ENCODE data around the gene ANKRD63. TPM values are rescaled to one million over a fixed set of nuclear protein-coding genes. Genes with fewer than 3 reads are reported as not detected.

Gene ANKRD63
- total and polyA plus RNA-seq, 7 donors: 1.6 TPM; not detected in 6

GRCh38 chr15:40265355-40265754 is 17.5 kb downstream of the ANKRD63 start:
- intact Hi-C loops (cut with DNase I): loop anchor here (10.0 kb wide), 1 partner anchor 481 kb away; the partner anchor contains the start of gene FSIP1

GRCh38 chr15:40264321-40265153 is 18.3 kb downstream of the ANKRD63 start:
- Histone ChIP-seq H3K27me3 (no peaks in the 10 kb centered on the region), H3K4me1 (peaks cover 0 to 38% (median 12%) of the 10 kb centered on the region in 4 donors), H3K9me3 (no peaks in the 10 kb centered on the region), H3K27ac (peak overlapping the region in 1 of 4 donors; percentile 75), H3K36me3 (no peaks in the 10 kb centered on the region), H3K4me3 (no peak overlapping the region)
- no peak for TF ChIP-seq POLR2AphosphoS5 (IDR thresholded peaks at IDR 0.05)
- no peak for TF ChIP-seq POLR2A (IDR thresholded peaks at IDR 0.05)
- no peak for TF ChIP-seq CTCF (IDR thresholded peaks at IDR 0.05)
- no peak for TF ChIP-seq EP300 (IDR thresholded peaks at IDR 0.05)
- no peak for DNase-seq
- 73 to 82% methylated on average over 16 of the region's 16 CpGs for WGBS, 2 donors
- intact Hi-C loops (cut with DNase I): loop anchor here (10.0 kb wide), 1 partner anchor 480 kb away; the partner anchor contains the start of gene FSIP1

More at GRCh38 chr15:40265355-40265754, 17.5 kb downstream of the ANKRD63 start:
- no peak for DNase-seq
- TF ChIP-seq POLR2AphosphoS5 (IDR thresholded peaks at IDR 0.05) (no peak), POLR2A (IDR thresholded peaks at IDR 0.05) (no peak), EP300 (IDR thresholded peaks at IDR 0.05) (no peak), CTCF (IDR thresholded peaks at IDR 0.05) (no peak)
- no peaks in the 10 kb centered on the region for H3K36me3 ChIP-seq
- WGBS, 2 donors: 64 to 87% methylated on average over 10 of the region's 10 CpGs
- no peaks in the 10 kb centered on the region for H3K9me3 ChIP-seq
- no peaks in the 10 kb centered on the region for H3K27me3 ChIP-seq
- no peak overlapping the region for H3K27ac ChIP-seq
- no peak overlapping the region for H3K4me3 ChIP-seq
- peaks cover 0 to 38% (median 12%) of the 10 kb centered on the region in 4 donors for H3K4me1 ChIP-seq

- DNase-seq: no peak
- intact Hi-C loops (cut with DNase I): loop anchor here (10.0 kb wide), 1 partner anchor 478 kb away; the partner anchor contains the start of gene FSIP1
- Histone ChIP-seq H3K9me3 (no peaks in the 10 kb centered on the region), H3K4me3 (no peak overlapping the region), H3K27me3 (no peaks in the 10 kb centered on the region), H3K27ac (peak overlapping the region in 1 of 4 donors; percentile 75), H3K4me1 (peaks cover 0 to 38% (median 12%) of the 10 kb centered on the region in 4 donors), H3K36me3 (no peaks in the 10 kb centered on the region)
- TF ChIP-seq CTCF (IDR thresholded peaks at IDR 0.05) (no peak), POLR2AphosphoS5 (IDR thresholded peaks at IDR 0.05) (peak in 1 of 4 donors; percentile 73), EP300 (IDR thresholded peaks at IDR 0.05) (peak in 1 of 4 donors; percentile 72)
- 51 to 77% methylated on average over 12 of the region's 12 CpGs for WGBS, 2 donors
Observed at GRCh38 chr15:40263024-40263754, 19.7 kb downstream of the ANKRD63 start.

DNA sequence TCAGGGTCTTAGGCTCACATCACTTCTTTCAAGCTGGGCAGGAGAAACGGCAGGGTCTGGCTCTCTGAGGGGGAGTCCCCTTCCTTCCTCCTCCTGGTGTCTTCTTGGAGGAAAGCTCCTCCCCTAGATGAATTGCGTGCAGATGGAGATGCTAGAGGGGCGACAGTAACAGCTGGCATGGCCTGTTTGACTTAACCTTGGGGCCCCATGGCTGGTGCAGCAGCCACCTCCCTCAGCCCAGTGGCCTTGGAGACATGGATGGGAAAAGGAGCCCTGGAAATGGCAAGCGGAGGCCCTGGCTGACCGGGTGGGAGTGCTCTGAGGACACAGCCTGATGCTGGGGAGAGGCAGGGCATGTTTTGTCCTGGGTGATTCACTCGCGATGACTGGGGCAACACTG is 23.8 kb downstream of the ANKRD63 start:
- Histone ChIP-seq H3K4me1 (peaks cover 0 to 15% (median 0%) of the 10 kb centered on the region in 4 donors), H3K36me3 (no peaks in the 10 kb centered on the region), H3K27me3 (peaks cover 0 to 17% (median 0%) of the 10 kb centered on the region in 3 donors), H3K9me3 (no peaks in the 10 kb centered on the region), H3K27ac (no peak overlapping the region), H3K4me3 (no peak overlapping the region)
- DNase-seq: no peak
- intact Hi-C loops (cut with DNase I): no loop called here
- TF ChIP-seq POLR2A (IDR thresholded peaks at IDR 0.05): no peak
- no peak for TF ChIP-seq CTCF (IDR thresholded peaks at IDR 0.05)
- no peak for TF ChIP-seq EP300 (IDR thresholded peaks at IDR 0.05)
- TF ChIP-seq POLR2AphosphoS5 (IDR thresholded peaks at IDR 0.05): no peak
- 68 to 87% methylated on average over 7 of the region's 7 CpGs for WGBS, 2 donors

Data from sigmoid colon (tissue), 7 donors.